Liver (tissue), 9 donors: ENCODE data around the gene TPBGL. TPM values are rescaled to one million over a fixed set of nuclear protein-coding genes. Genes with fewer than 3 reads are reported as not detected.

Experiments
- DNase-seq: peaks from one replicate; pipeline ENCODE4 v3.0.0-alpha.2; 2017; ENCODE audit warnings: low spot score
- H3K27ac ChIP-seq, 2 donors: one replicate each; pipeline ENCODE4 v1.7.0; 2013; ENCODE audit warnings: inconsistent platforms in 2 of 2, low read length in 2 of 2, control low read depth in 1 of 2, low read depth in 1 of 2, mild to moderate bottlenecking in 1 of 2
- H3K27me3 ChIP-seq, 4 donors: one replicate each; pipeline versions ENCODE4 v1.6.1 to v1.7.0; 2013; ENCODE audit warnings: low read length in 3 of 4, inconsistent platforms in 1 of 4, mild to moderate bottlenecking in 1 of 4, moderate library complexity in 1 of 4; ENCODE audit not compliant: control insufficient read depth in 4 of 4, insufficient read depth in 4 of 4
- H3K36me3 ChIP-seq, 4 donors: one replicate each; pipeline versions ENCODE4 v1.6.1 to v1.7.0; 2013; ENCODE audit warnings: low read length in 3 of 4, mild to moderate bottlenecking in 3 of 4, low read depth in 1 of 4, moderate library complexity in 1 of 4; ENCODE audit not compliant: control insufficient read depth in 4 of 4, insufficient read depth in 3 of 4
- H3K4me1 ChIP-seq, 4 donors: one replicate each; pipeline versions ENCODE4 v1.6.1 to v1.7.0; 2013; ENCODE audit warnings: low read length in 3 of 4, mild to moderate bottlenecking in 3 of 4, moderate library complexity in 1 of 4; ENCODE audit not compliant: control insufficient read depth in 4 of 4, insufficient read depth in 4 of 4
- H3K4me3 ChIP-seq, 3 donors: one replicate each; pipeline versions ENCODE4 v1.6.1 to v1.7.0; 2013; ENCODE audit warnings: low read length in 3 of 3, control low read depth in 1 of 3, low read depth in 1 of 3, mild to moderate bottlenecking in 1 of 3
- H3K9ac ChIP-seq, 2 donors: one replicate each; pipeline ENCODE4 v1.7.0; 2013; ENCODE audit warnings: low read length in 2 of 2, mild to moderate bottlenecking in 2 of 2, moderate library complexity in 2 of 2, control low read depth in 1 of 2, low read depth in 1 of 2
- H3K9me3 ChIP-seq, 4 donors: one replicate each; pipeline versions ENCODE4 v1.6.1 to v1.7.0; 2013; ENCODE audit warnings: low read length in 3 of 4; ENCODE audit not compliant: control insufficient read depth in 4 of 4
- EGR1 ChIP-seq, 2 donors: IDR thresholded peaks; 2 replicates each; pipeline ENCODE4 v1.6.1; 2016 to 2018; ENCODE audit warnings: antibody characterized with exemption in 2 of 2, low read depth in 2 of 2
- FOXA1 ChIP-seq: IDR thresholded peaks from 2 replicates; pipeline ENCODE4 v1.6.1; 2016; ENCODE audit warnings: antibody characterized with exemption
- FOXA2 ChIP-seq: IDR thresholded peaks from 2 replicates; pipeline ENCODE4 v1.6.1; 2016; ENCODE audit warnings: antibody characterized with exemption
- HNF4A ChIP-seq, 2 donors: conservative IDR thresholded peaks; 2 replicates each; pipeline ENCODE4 v1.6.1; 2016; ENCODE audit warnings: antibody characterized with exemption in 2 of 2, mild to moderate bottlenecking in 2 of 2
- JUND ChIP-seq, 2 donors: IDR thresholded peaks; 2 replicates each; pipeline ENCODE4 v1.6.1; 2016; ENCODE audit warnings: antibody characterized with exemption in 2 of 2
- NR2F2 ChIP-seq: IDR thresholded peaks from 2 replicates; pipeline ENCODE4 v1.6.1; 2016; ENCODE audit warnings: antibody characterized with exemption
- RAD21 ChIP-seq, 2 donors: IDR thresholded peaks; 2 replicates each; pipeline ENCODE4 v1.6.1; 2016; ENCODE audit warnings: antibody characterized with exemption in 2 of 2, mild to moderate bottlenecking in 2 of 2
- RXRA ChIP-seq, 2 donors: IDR thresholded peaks; 2 replicates each; pipeline ENCODE4 v1.6.1; 2017 to 2018; ENCODE audit warnings: antibody characterized with exemption in 2 of 2, mild to moderate bottlenecking in 1 of 2
- SP1 ChIP-seq: IDR thresholded peaks from 2 replicates; pipeline ENCODE4 v1.6.1; 2018; ENCODE audit warnings: antibody characterized with exemption, mild to moderate bottlenecking
- TAF1 ChIP-seq: conservative IDR thresholded peaks from 2 replicates; pipeline ENCODE4 v1.6.1; 2016; ENCODE audit warnings: antibody characterized with exemption, mild to moderate bottlenecking
- YY1 ChIP-seq: IDR thresholded peaks from 2 replicates; pipeline ENCODE4 v1.6.1; 2016; ENCODE audit warnings: antibody characterized with exemption, mild to moderate bottlenecking
- WGBS: extraction: QIAGEN DNeasy Blood & Tissue Kit; methylation state at CpG from one replicate; pipeline ENCODE4 v1.1.7; 2013; 5-methylcytosine and 5-hydroxymethylcytosine counted together
- polyA plus RNA-seq, 2 donors: library from polyadenylated mRNA; stranded (reverse) in 1 of 2; unstranded in 1 of 2; fragments of 200-250 nt in 1 of 2; fragments of >200 nt in 1 of 2; fragmentation: Nextera tagmentation in 1 of 2; extraction: Ambion mirVana in 1 of 2; gene quantifications; one replicate each; pipeline versions ENCODE4 v1.2.1 to v1.2.3, GENCODE V29; 2013 to 2015
- total RNA-seq, 2 donors: library from RNA; depleted of rRNA; stranded (reverse); fragments of >200 nt; gene quantifications; one replicate each; pipeline ENCODE4 v1.2.3, GENCODE V29; 2014
- TF ChIP-seq, protein P1 (sequence below): fragments of 150-350 bp; IDR thresholded peaks from 2 replicates; pipeline ENCODE4 v1.5.1; 2017; ENCODE audit warnings: improper control_type of control experiment, low read depth, low read length; ENCODE audit not compliant: missing input control
- TF ChIP-seq, protein P2 (sequence below): IDR thresholded peaks from 2 replicates; pipeline ENCODE4 v1.6.1; 2016; ENCODE audit warnings: antibody characterized with exemption
- TF ChIP-seq, protein P3 (sequence below): IDR thresholded peaks from 2 replicates; pipeline ENCODE4 v1.6.1; 2016; ENCODE audit warnings: antibody characterized with exemption
- TF ChIP-seq, protein P4 (sequence below): IDR thresholded peaks from 2 replicates; pipeline ENCODE4 v1.6.1; 2016; ENCODE audit warnings: antibody characterized with exemption
- donor health status: healthy.
- donor health status: healthy.
- donor health status: healthy.
- donor health status: healthy.
- donor health status: healthy.

The TPBGL gene
- total and polyA plus RNA-seq, 4 donors = 0.05 TPM; not detected in 3

DNA sequence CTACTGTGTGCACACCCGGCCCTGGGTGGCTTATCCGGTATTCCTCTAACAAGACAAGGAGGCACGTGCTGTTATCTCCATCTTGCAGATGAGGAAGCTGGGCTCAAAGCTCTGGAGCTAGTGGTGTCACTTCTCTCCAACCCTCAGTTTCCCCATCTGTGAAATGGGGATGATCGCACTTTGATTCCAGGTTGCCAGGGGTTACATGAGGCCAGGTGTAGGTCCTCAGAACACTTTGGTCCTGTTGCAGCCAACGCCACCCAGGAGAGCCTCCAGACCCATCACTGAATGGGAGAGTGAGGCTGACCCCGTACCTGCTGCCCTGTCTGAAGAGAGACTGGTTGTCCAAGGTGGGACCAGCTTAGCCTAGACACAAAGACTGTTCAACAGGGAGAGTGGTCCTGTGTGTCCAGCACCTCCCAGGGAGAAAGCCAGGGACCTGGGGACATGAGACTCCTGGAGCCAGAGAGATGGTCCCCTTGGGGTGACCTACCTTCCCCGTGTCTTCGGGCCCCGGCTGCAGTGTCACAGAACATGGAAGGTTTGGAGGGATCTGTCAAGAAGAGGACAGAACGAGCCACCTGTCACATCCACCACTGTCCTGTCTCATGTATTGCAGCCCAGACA lies 41.0 kb downstream of the TPBGL start:
- Histone ChIP-seq H3K36me3 (peaks cover 0 to 38% (median 5%) of the 10 kb centered on the region in 4 donors), H3K27ac (no peak overlapping the region), H3K9ac (no peak overlapping the region), H3K9me3 (no peaks in the 10 kb centered on the region), H3K27me3 (no peaks in the 10 kb centered on the region), H3K4me1 (no peaks in the 10 kb centered on the region), H3K4me3 (no peak overlapping the region)
- WGBS = 92% methylated on average over 10 of the region's 10 CpGs
- DNase-seq = no peak
- TF ChIP-seq TAF1 = no peak
- TF ChIP-seq FOXA2 = no peak
- TF ChIP-seq RXRA (IDR thresholded peaks at IDR 0.05) = no peak
- TF ChIP-seq JUND (IDR thresholded peaks at IDR 0.05) = no peak
- no peak for TF ChIP-seq YY1
- TF ChIP-seq, protein P1, sequence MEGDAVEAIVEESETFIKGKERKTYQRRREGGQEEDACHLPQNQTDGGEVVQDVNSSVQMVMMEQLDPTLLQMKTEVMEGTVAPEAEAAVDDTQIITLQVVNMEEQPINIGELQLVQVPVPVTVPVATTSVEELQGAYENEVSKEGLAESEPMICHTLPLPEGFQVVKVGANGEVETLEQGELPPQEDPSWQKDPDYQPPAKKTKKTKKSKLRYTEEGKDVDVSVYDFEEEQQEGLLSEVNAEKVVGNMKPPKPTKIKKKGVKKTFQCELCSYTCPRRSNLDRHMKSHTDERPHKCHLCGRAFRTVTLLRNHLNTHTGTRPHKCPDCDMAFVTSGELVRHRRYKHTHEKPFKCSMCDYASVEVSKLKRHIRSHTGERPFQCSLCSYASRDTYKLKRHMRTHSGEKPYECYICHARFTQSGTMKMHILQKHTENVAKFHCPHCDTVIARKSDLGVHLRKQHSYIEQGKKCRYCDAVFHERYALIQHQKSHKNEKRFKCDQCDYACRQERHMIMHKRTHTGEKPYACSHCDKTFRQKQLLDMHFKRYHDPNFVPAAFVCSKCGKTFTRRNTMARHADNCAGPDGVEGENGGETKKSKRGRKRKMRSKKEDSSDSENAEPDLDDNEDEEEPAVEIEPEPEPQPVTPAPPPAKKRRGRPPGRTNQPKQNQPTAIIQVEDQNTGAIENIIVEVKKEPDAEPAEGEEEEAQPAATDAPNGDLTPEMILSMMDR = no peak
- no peak for TF ChIP-seq SP1
- no peak for TF ChIP-seq NR2F2

DNA sequence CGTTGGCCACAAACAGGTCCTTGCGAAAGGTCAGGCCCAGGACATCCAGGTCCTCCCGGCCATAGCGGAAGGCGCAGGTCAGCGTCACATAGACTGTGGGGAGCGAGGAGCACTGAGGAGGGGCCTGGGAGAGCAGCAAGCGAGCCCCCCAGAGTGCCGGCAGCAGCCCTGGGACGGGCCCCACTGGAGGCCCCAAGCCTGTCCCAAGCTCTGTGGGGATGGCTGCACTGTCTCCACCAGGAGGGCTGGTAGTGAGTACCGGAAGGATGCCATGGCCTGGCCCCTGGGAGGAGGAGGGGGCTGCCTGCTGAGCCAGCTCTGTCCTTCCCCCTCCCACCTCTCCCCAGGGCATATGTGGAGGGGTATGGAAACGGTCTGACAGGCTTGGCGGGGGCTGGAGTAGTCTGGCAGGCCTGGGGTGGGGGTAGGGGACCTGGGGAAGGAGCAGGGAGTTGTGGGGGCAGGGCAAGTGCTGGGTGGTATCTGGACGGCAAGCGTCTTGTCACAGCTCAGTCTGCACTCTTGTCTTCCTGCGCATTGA lies 42.9 kb downstream of the TPBGL start:
- Histone ChIP-seq H3K9ac (no peak overlapping the region), H3K27me3 (no peaks in the 10 kb centered on the region), H3K36me3 (peaks cover 0 to 29% (median 6%) of the 10 kb centered on the region in 4 donors), H3K4me1 (peaks cover 0 to 5% (median 0%) of the 10 kb centered on the region in 4 donors), H3K4me3 (no peak overlapping the region), H3K27ac (no peak overlapping the region), H3K9me3 (no peaks in the 10 kb centered on the region)
- 93% methylated on average over 16 of the region's 16 CpGs for WGBS
- no peak for DNase-seq
- TF ChIP-seq RAD21 (IDR thresholded peaks at IDR 0.05) = no peak
- TF ChIP-seq JUND (IDR thresholded peaks at IDR 0.05) = no peak
- no peak for TF ChIP-seq EGR1 (IDR thresholded peaks at IDR 0.05; ENCODE audit: low read depth in 2 of 2)
- TF ChIP-seq YY1 = no peak
- TF ChIP-seq, protein P1 = no peak
- TF ChIP-seq, protein P2, sequence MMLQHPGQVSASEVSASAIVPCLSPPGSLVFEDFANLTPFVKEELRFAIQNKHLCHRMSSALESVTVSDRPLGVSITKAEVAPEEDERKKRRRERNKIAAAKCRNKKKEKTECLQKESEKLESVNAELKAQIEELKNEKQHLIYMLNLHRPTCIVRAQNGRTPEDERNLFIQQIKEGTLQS = no peak
- no peak for TF ChIP-seq NR2F2
- TF ChIP-seq, protein P3, sequence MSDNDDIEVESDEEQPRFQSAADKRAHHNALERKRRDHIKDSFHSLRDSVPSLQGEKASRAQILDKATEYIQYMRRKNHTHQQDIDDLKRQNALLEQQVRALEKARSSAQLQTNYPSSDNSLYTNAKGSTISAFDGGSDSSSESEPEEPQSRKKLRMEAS = no peak
- TF ChIP-seq HNF4A (conservative IDR thresholded peaks at IDR 0.05) = no peak
- no peak for TF ChIP-seq FOXA1
- TF ChIP-seq, protein P4, sequence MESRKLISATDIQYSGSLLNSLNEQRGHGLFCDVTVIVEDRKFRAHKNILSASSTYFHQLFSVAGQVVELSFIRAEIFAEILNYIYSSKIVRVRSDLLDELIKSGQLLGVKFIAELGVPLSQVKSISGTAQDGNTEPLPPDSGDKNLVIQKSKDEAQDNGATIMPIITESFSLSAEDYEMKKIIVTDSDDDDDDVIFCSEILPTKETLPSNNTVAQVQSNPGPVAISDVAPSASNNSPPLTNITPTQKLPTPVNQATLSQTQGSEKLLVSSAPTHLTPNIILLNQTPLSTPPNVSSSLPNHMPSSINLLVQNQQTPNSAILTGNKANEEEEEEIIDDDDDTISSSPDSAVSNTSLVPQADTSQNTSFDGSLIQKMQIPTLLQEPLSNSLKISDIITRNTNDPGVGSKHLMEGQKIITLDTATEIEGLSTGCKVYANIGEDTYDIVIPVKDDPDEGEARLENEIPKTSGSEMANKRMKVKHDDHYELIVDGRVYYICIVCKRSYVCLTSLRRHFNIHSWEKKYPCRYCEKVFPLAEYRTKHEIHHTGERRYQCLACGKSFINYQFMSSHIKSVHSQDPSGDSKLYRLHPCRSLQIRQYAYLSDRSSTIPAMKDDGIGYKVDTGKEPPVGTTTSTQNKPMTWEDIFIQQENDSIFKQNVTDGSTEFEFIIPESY = no peak
